H9 (cell line): ENCODE results near the gene DUSP7. TPM values are rescaled to one million over a fixed set of nuclear protein-coding genes. Genes with fewer than 3 reads are reported as not detected.

Experiments used
- DNase-seq: peaks from one replicate; pipeline ENCODE4 v3.0.0-alpha.2; 2017
- H2AFZ ChIP-seq: one replicate; pipeline ENCODE4 v1.6.1; 2013; ENCODE audit warnings: mild to moderate bottlenecking, low read length, control low read depth, moderate library complexity
- H2AK5ac ChIP-seq: 2 replicates; pipeline ENCODE4 v1.6.1; 2013; ENCODE audit warnings: low read length, control low read depth, mixed read lengths; ENCODE audit not compliant: insufficient read length
- H2BK120ac ChIP-seq: one replicate; pipeline ENCODE4 v1.6.1; 2013; ENCODE audit warnings: low read depth, mild to moderate bottlenecking, low read length, control low read depth, inconsistent platforms; ENCODE audit not compliant: poor library complexity, severe bottlenecking
- H2BK12ac ChIP-seq: 2 replicates; pipeline ENCODE4 v1.6.1; 2013; ENCODE audit warnings: low read length, control low read depth, mixed read lengths, low read depth; ENCODE audit not compliant: insufficient read length
- H2BK15ac ChIP-seq: 2 replicates; pipeline ENCODE4 v1.6.1; 2013; ENCODE audit warnings: low read depth, low read length, control low read depth
- H2BK20ac ChIP-seq: one replicate; pipeline ENCODE4 v1.6.1; 2013; ENCODE audit warnings: low read depth, mild to moderate bottlenecking, low read length, control low read depth, inconsistent platforms; ENCODE audit not compliant: poor library complexity, severe bottlenecking
- H2BK5ac ChIP-seq: 2 replicates; pipeline ENCODE4 v1.6.1; 2013; ENCODE audit warnings: low read length, control low read depth, mixed read lengths; ENCODE audit not compliant: insufficient read length
- H3K14ac ChIP-seq: 2 replicates; pipeline ENCODE4 v1.6.1; 2013; ENCODE audit warnings: low read length, control low read depth; ENCODE audit not compliant: insufficient read depth
- H3K18ac ChIP-seq: 2 replicates; pipeline ENCODE4 v1.6.1; 2013; ENCODE audit warnings: low read depth, mild to moderate bottlenecking, mixed read lengths, low read length, control low read depth; ENCODE audit not compliant: insufficient read length
- H3K23ac ChIP-seq: 2 replicates; pipeline ENCODE4 v1.6.1; 2013; ENCODE audit warnings: low read length, control low read depth, mixed read lengths, low read depth; ENCODE audit not compliant: insufficient read length
- H3K23me2 ChIP-seq: 2 replicates; pipeline ENCODE4 v1.6.1; 2013; ENCODE audit warnings: low read depth, mild to moderate bottlenecking, mixed read lengths, low read length, control low read depth; ENCODE audit not compliant: insufficient read length, poor library complexity, severe bottlenecking
- H3K27ac ChIP-seq: 2 replicates; pipeline ENCODE4 v1.5.1; 2013; ENCODE audit warnings: low read length, control low read depth, mixed read lengths, low read depth; ENCODE audit not compliant: insufficient read length
- H3K27me3 ChIP-seq: 2 replicates; pipeline ENCODE4 v1.6.1; 2013; ENCODE audit warnings: low read length, control low read depth, inconsistent platforms; ENCODE audit not compliant: insufficient read depth
- H3K4ac ChIP-seq: 2 replicates; pipeline ENCODE4 v1.6.1; 2013; ENCODE audit warnings: low read depth, mild to moderate bottlenecking, control low read depth, inconsistent platforms, low read length, moderate library complexity
- H3K4me1 ChIP-seq: 2 replicates; pipeline ENCODE4 v1.6.1; 2013; ENCODE audit warnings: low read length, control low read depth, inconsistent platforms; ENCODE audit not compliant: insufficient read depth
- H3K4me2 ChIP-seq: 2 replicates; pipeline ENCODE4 v1.6.1; 2013; ENCODE audit warnings: low read length, control low read depth, mixed read lengths; ENCODE audit not compliant: insufficient read length, insufficient read depth
- H3K56ac ChIP-seq: 2 replicates; pipeline ENCODE4 v1.6.1; 2013; ENCODE audit warnings: low read depth, mild to moderate bottlenecking, mixed read lengths, low read length, control low read depth; ENCODE audit not compliant: insufficient read length
- H3K79me1 ChIP-seq: 2 replicates; pipeline ENCODE4 v1.6.1; 2013; ENCODE audit warnings: low read depth, mild to moderate bottlenecking, moderate library complexity, low read length, control low read depth, inconsistent platforms; ENCODE audit not compliant: insufficient read depth, poor library complexity, severe bottlenecking
- H3K79me2 ChIP-seq: 2 replicates; pipeline ENCODE4 v1.6.1; 2013; ENCODE audit warnings: low read length, control low read depth, inconsistent platforms; ENCODE audit not compliant: insufficient read depth
- H3K9ac ChIP-seq: 2 replicates; pipeline ENCODE4 v1.6.1; 2013; ENCODE audit warnings: low read length, control low read depth, mixed read lengths; ENCODE audit not compliant: insufficient read length; ENCODE audit errors: extremely low read depth
- H3K9me3 ChIP-seq: one replicate; pipeline ENCODE4 v1.6.1; 2013; ENCODE audit warnings: low read depth, low read length, inconsistent platforms; ENCODE audit not compliant: control insufficient read depth
- H3T11ph ChIP-seq: one replicate; pipeline ENCODE4 v1.6.1; 2013; ENCODE audit warnings: mild to moderate bottlenecking, low read length, control low read depth, inconsistent platforms
- H4K20me1 ChIP-seq: one replicate; pipeline ENCODE4 v1.6.1; 2013; ENCODE audit not compliant: control insufficient read depth, insufficient read length, insufficient read depth
- H4K5ac ChIP-seq: 2 replicates; pipeline ENCODE4 v1.6.1; 2013; ENCODE audit warnings: low read depth, mild to moderate bottlenecking, mixed read lengths, low read length, control low read depth; ENCODE audit not compliant: insufficient read length
- H4K8ac ChIP-seq: replicated peaks from 2 replicates; pipeline ENCODE4 v1.6.1; 2013; ENCODE audit warnings: low read length, control low read depth, mixed read lengths, low read depth; ENCODE audit not compliant: insufficient read length
- H4K91ac ChIP-seq: 2 replicates; pipeline ENCODE4 v1.6.1; 2013; ENCODE audit warnings: low read depth, mild to moderate bottlenecking, moderate library complexity, mixed read lengths, low read length, control low read depth; ENCODE audit not compliant: insufficient read length
- H3K27ac Mint-ChIP-seq, 3 experiments: 2 replicates in 2 of 3; 3 replicates in 1 of 3; pipeline ENCODE4 v1.8.0; 2020 to 2021; ENCODE audit warnings: mixed read lengths in 3 of 3, mild to moderate bottlenecking in 1 of 3, moderate library complexity in 1 of 3
- H3K27me3 Mint-ChIP-seq: 2 replicates; pipeline ENCODE4 v1.8.0; 2021; ENCODE audit warnings: low read depth, mild to moderate bottlenecking, moderate library complexity, mixed read lengths
- H3K36me3 Mint-ChIP-seq, 3 experiments: 2 replicates in 2 of 3; 3 replicates in 1 of 3; pipeline ENCODE4 v1.8.0; 2020 to 2021; ENCODE audit warnings: low read depth in 3 of 3, mixed read lengths in 3 of 3; ENCODE audit not compliant: insufficient read depth in 1 of 3
- H3K4me1 Mint-ChIP-seq, 2 experiments: 2 replicates each; pipeline ENCODE4 v1.8.0; 2020; ENCODE audit warnings: mixed read lengths in 2 of 2
- H3K4me3 Mint-ChIP-seq, 2 experiments: 2 replicates in 1 of 2; 3 replicates in 1 of 2; pipeline ENCODE4 v1.8.0; 2020 to 2021; ENCODE audit warnings: mild to moderate bottlenecking in 2 of 2, mixed read lengths in 2 of 2, moderate library complexity in 1 of 2
- H3K9me3 Mint-ChIP-seq, 2 experiments: 2 replicates in 1 of 2; 3 replicates in 1 of 2; pipeline ENCODE4 v1.8.0; 2020; ENCODE audit warnings: mild to moderate bottlenecking in 2 of 2, mixed read lengths in 2 of 2, moderate library complexity in 1 of 2
- WGBS: extraction: QIAGEN DNeasy Blood & Tissue Kit; methylation state at CpG from one replicate; pipeline ENCODE4 v1.1.7; 2013; ENCODE audit warnings: missing lambda C conversion rate, low lambda C conversion rate, mixed read lengths; ENCODE audit not compliant: insufficient read length; ENCODE audit errors: extremely low coverage; 5-methylcytosine and 5-hydroxymethylcytosine counted together
- total RNA-seq: library from RNA; stranded (reverse); gene quantifications from 2 replicates; pipeline ENCODE4 v1.2.1, GENCODE V29; 2021
- TF ChIP-seq, protein P1 (sequence below): fragments of 200-600 bp; sonication (generic); conservative IDR thresholded peaks from 3 replicates; pipeline ENCODE4 v1.8.0; 2021; ENCODE audit warnings: antibody characterized with exemption, mild to moderate bottlenecking

Gene DUSP7
- total RNA-seq, 1 experiment from 2014 or later: 24.0 TPM

DNA sequence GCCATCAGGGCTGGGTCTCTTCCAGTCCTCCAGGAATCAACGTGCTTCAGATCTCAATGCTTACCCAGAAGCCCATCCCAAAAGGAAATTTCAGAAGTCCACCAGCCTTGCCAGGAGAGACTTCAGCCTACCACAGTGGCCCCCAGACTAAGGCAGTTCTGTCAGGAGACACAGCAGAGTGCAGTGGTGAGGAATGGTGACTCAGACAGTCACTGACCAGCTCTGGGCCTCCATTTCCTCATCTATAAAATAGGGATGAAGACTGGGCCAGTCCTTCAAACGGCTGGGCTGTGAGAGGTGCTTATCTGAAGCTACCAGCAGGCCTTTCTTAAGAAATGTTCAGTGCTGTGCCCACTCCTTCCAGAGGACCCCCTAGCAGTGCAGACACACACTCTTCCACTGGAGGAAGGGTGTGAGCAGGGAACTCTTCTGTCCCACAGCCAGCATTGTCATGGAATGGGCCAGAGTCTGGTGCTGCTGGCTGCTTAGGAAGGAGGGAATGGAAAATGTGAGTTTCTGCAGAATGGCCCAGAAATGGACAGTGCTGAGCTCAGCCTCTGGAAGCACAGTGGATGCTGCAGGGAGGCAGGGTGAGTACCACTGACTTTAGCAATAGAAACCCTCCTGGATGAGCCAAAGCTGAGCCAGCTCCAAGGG is 41.6 kb upstream of the DUSP7 start:
- Histone ChIP-seq H3K23me2 (no peaks in the 10 kb centered on the region), H2BK12ac (no peak overlapping the region), H2AK5ac (no peak overlapping the region), H3K79me2 (no peaks in the 10 kb centered on the region), H4K91ac (no peak overlapping the region), H3K9me3 (no peaks in the 10 kb centered on the region), H4K20me1 (no peaks in the 10 kb centered on the region), H4K5ac (no peak overlapping the region), H3K14ac (no peak overlapping the region), H3K56ac (no peak overlapping the region), H2AFZ (no peak overlapping the region), H3T11ph (no peak overlapping the region), H2BK5ac (no peak overlapping the region), H3K4ac (no peak overlapping the region), H3K9ac (no peak overlapping the region), H3K18ac (no peak overlapping the region), H3K79me1 (no peaks in the 10 kb centered on the region), H3K27ac (no peak overlapping the region), H3K23ac (no peak overlapping the region), H2BK120ac (no peak overlapping the region), H3K4me2 (no peak overlapping the region), H2BK15ac (no peak overlapping the region), H3K27me3 (no peaks in the 10 kb centered on the region), H3K4me1 (no peaks in the 10 kb centered on the region), H4K8ac (no peak overlapping the region), H2BK20ac (no peak overlapping the region)
- H3K4me1 Mint-ChIP-seq: no peaks in the 10 kb centered on the region
- peaks cover 22 to 52% (median 47%) of the 10 kb centered on the region in 3 experiments; a peak in 6 of 7 replicates for H3K36me3 Mint-ChIP-seq
- H3K27me3 Mint-ChIP-seq: no peaks in the 10 kb centered on the region
- TF ChIP-seq, protein P1, sequence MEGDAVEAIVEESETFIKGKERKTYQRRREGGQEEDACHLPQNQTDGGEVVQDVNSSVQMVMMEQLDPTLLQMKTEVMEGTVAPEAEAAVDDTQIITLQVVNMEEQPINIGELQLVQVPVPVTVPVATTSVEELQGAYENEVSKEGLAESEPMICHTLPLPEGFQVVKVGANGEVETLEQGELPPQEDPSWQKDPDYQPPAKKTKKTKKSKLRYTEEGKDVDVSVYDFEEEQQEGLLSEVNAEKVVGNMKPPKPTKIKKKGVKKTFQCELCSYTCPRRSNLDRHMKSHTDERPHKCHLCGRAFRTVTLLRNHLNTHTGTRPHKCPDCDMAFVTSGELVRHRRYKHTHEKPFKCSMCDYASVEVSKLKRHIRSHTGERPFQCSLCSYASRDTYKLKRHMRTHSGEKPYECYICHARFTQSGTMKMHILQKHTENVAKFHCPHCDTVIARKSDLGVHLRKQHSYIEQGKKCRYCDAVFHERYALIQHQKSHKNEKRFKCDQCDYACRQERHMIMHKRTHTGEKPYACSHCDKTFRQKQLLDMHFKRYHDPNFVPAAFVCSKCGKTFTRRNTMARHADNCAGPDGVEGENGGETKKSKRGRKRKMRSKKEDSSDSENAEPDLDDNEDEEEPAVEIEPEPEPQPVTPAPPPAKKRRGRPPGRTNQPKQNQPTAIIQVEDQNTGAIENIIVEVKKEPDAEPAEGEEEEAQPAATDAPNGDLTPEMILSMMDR: no peak
- H3K4me3 Mint-ChIP-seq: no peak overlapping the region
- H3K27ac Mint-ChIP-seq: no peak overlapping the region
- peaks cover 3 to 8% of the 10 kb centered on the region in 2 experiments; a peak in 3 of 5 replicates for H3K9me3 Mint-ChIP-seq
- DNase-seq: no peak
- no CpG with 5 or more reads among the region's 2 CpGs for WGBS
